ENCODE measurements around the gene DOCK6. TPM values are rescaled to one million over a fixed set of nuclear protein-coding genes. Genes with fewer than 3 reads are reported as not detected.

Gene DOCK6
- total RNA-seq, 1 experiment from 2014 or later = 82.4 TPM

- intact Hi-C loops (cut with micrococcal nuclease) = no loop called here
- CTCF ChIA-PET = no interaction called here
- POLR2A ChIA-PET = no interaction called here
- RAD21 ChIA-PET (ENCODE audit: low non-redundant PET in 1 of 2, low total read pairs in 2 of 2, uncharacterized antibody in 2 of 2, unreplicated experiment in 2 of 2) = no interaction called here
- BruUV-seq (replicated peaks) = no TSS peak
- DNase-seq (ENCODE audit: low read depth, low spot score) (no peak), ATAC-seq (no peak)
- Histone ChIP-seq H3K27me3 (ENCODE audit: insufficient read depth, low read length) (no peaks in the 10 kb centered on the region), H2AFZ (ENCODE audit: low read depth, low read length, poor library complexity, severe bottlenecking) (no peak overlapping the region), H3K27ac (ENCODE audit: low read depth, low read length) (no peak overlapping the region), H3K4me1 (ENCODE audit: control insufficient read depth in 1 of 2, insufficient read depth in 2 of 2, low read length in 2 of 2) (peaks cover 4 to 5% of the 10 kb centered on the region in 2 experiments; a peak in 3 of 4 replicates), H3K9me3 (ENCODE audit: control insufficient read depth in 1 of 2, insufficient read depth in 1 of 2, low read depth in 1 of 2, low read length in 2 of 2) (no peaks in the 10 kb centered on the region), H3K4me3 (replicated peaks in 1 of 2; ENCODE audit: low read depth in 1 of 2, low read length in 2 of 2) (no peak overlapping the region), H3K36me3 (ENCODE audit: control insufficient read depth in 1 of 2, insufficient read depth in 2 of 2, low read length in 2 of 2) (peaks cover 10% of the 10 kb centered on the region in 2 experiments; a peak in 3 of 4 replicates), H4K20me1 (ENCODE audit: insufficient read depth) (no peaks in the 10 kb centered on the region), H3K79me2 (ENCODE audit: insufficient read depth, low read length) (no peaks in the 10 kb centered on the region), H3K4me2 (ENCODE audit: low read length) (no peak overlapping the region), H3K9me2 (ENCODE audit: insufficient read depth) (no peaks in the 10 kb centered on the region), H3K9ac (ENCODE audit: low read length) (no peak overlapping the region)
- TF ChIP-seq JUND (IDR thresholded peaks at IDR 0.05) (no peak), SP1 (IDR thresholded peaks at IDR 0.05; ENCODE audit: low read depth) (no peak), RAD21 (IDR thresholded peaks at IDR 0.05; ENCODE audit: low read depth) (no peak), FOSL1 (IDR thresholded peaks at IDR 0.05; ENCODE audit: low read depth) (no peak), EZH2phosphoT487 (IDR thresholded peaks at IDR 0.05; ENCODE audit: borderline replicate concordance) (no peak), POLR2A (IDR thresholded peaks at IDR 0.05; ENCODE audit: borderline replicate concordance, extremely low read depth, insufficient read depth, insufficient read length) (no peak), MAX (IDR thresholded peaks at IDR 0.05) (no peak), YY1 (IDR thresholded peaks at IDR 0.05; ENCODE audit: extremely low read depth, insufficient replicate concordance, low read depth, low read length) (no peak), TCF7L2 (IDR thresholded peaks at IDR 0.05; ENCODE audit: borderline replicate concordance, extremely low read depth, insufficient read depth, insufficient read length) (no peak), ATF3 (IDR thresholded peaks at IDR 0.05) (no peak), ZFX (IDR thresholded peaks at IDR 0.05) (no peak), SIN3A (IDR thresholded peaks at IDR 0.05; ENCODE audit: low read depth) (no peak), EGR1 (IDR thresholded peaks at IDR 0.05; ENCODE audit: low read depth) (no peak), REST (IDR thresholded peaks at IDR 0.05; ENCODE audit: low read depth) (no peak), CBX3 (IDR thresholded peaks at IDR 0.05; ENCODE audit: low read depth) (no peak), ZBTB33 (IDR thresholded peaks at IDR 0.05; ENCODE audit: extremely low read depth, insufficient replicate concordance, low read length) (no peak), CEBPB (IDR thresholded peaks at IDR 0.05; ENCODE audit: low read depth) (no peak), ZNF274 (IDR thresholded peaks at IDR 0.05; ENCODE audit: low read depth, low read length) (no peak), POLR2AphosphoS5 (IDR thresholded peaks at IDR 0.05; ENCODE audit: low read depth, low read length) (no peak)
Observed at GRCh38 chr19:11247934-11248333, 14.4 kb downstream of the DOCK6 start.
